Activated naive CD8-positive, alpha-beta T cell (primary cell): ENCODE data around the gene QSER1.

ENCODE experiments used
- H3K27ac Mint-ChIP-seq: one replicate; pipeline ENCODE4 v1.8.0; 2021; ENCODE audit warnings: mixed read lengths
- H3K27me3 Mint-ChIP-seq: one replicate; pipeline ENCODE4 v1.8.0; 2021; ENCODE audit warnings: mixed read lengths
- H3K36me3 Mint-ChIP-seq: one replicate; pipeline ENCODE4 v1.8.0; 2021; ENCODE audit warnings: mixed read lengths
- H3K4me1 Mint-ChIP-seq: one replicate; pipeline ENCODE4 v1.8.0; 2021; ENCODE audit warnings: low read depth, mixed read lengths
- H3K4me3 Mint-ChIP-seq: one replicate; pipeline ENCODE4 v1.8.0; 2021; ENCODE audit warnings: mild to moderate bottlenecking, mixed read lengths
- H3K9me3 Mint-ChIP-seq: one replicate; pipeline ENCODE4 v1.8.0; 2021; ENCODE audit warnings: low read depth, mixed read lengths

QSER1 gene

DNA sequence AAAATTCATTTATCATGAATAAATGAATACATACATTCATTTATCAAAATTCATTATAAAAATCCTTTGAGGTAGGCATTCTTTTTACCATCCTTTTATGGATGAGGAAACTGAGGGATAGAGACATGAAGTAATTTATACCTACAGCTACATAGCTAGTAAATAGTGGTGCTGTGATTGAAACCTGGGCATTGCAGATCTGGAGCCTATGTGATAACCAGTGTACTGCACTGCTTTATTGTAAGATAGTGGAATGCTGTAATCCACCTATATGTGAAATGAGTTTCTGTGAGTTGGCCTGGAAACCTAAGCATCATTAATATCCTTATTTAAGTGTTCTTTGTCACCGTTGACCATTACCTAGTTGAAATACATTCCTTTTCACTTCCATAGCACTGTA, 4.5 kb downstream of the QSER1 start:
- Mint-ChIP-seq H3K9me3 (no peaks in the 10 kb centered on the region), H3K27ac (no peak overlapping the region), H3K27me3 (no peaks in the 10 kb centered on the region), H3K4me3 (no peak overlapping the region), H3K36me3 (peaks cover 9% of the 10 kb centered on the region), H3K4me1 (peaks cover 51% of the 10 kb centered on the region)

DNA sequence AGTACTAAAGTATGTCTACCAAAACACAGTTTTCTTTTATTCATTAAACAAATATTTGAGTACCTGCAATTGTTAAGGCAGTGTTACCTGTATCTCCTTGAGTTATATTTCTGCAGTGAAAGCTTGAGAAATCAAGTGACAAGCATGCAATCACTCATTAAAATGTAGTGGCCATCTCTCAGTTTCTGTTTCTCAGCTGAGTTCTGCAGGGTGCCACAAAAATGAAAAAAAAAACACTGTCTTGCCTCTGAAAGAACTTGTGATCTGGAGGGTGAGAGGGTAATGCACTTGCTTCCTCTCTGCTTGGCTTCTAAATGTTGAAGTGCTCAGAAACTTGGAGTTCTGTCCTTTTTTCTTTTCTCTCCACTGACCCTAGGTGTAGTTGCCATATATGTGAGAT, 6.8 kb downstream of the QSER1 start:
- Mint-ChIP-seq H3K4me3 (no peak overlapping the region), H3K27me3 (no peaks in the 10 kb centered on the region), H3K36me3 (peaks cover 9% of the 10 kb centered on the region), H3K27ac (no peak overlapping the region), H3K4me1 (peaks cover 55% of the 10 kb centered on the region), H3K9me3 (no peaks in the 10 kb centered on the region)

- Mint-ChIP-seq H3K9me3 (no peaks in the 10 kb centered on the region), H3K36me3 (peaks cover 9% of the 10 kb centered on the region), H3K27ac (no peak overlapping the region), H3K4me3 (no peak overlapping the region), H3K4me1 (peaks cover 41% of the 10 kb centered on the region), H3K27me3 (no peaks in the 10 kb centered on the region)
Observed at GRCh38 chr11:32902089-32902665, 9.6 kb downstream of the QSER1 start.

GRCh38 chr11:32905028-32905667, 12.5 kb downstream of the QSER1 start:
- H3K4me1 Mint-ChIP-seq = peaks cover 33% of the 10 kb centered on the region
- H3K27ac Mint-ChIP-seq = no peak overlapping the region
- peaks cover 4% of the 10 kb centered on the region for H3K36me3 Mint-ChIP-seq
- no peak overlapping the region for H3K4me3 Mint-ChIP-seq
- H3K9me3 Mint-ChIP-seq = no peaks in the 10 kb centered on the region
- no peaks in the 10 kb centered on the region for H3K27me3 Mint-ChIP-seq

DNA sequence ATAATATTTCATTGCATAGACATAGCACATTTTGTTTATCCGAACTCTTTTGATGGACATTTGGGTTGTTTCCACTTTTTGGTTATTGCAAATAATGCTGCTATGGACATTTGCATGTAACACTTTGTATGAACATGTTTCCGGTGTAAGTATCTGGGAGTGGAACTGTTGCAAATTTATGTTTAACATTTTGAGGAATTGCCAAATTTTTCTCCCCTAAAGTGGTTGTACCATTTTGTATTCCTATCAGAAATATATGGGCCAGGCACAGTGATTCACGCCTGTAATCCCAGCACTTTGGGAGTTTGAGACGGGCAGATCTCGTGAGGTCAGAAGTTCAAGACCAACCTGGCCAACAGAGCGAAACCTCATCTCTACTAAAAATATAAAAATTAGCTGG, 16.0 kb downstream of the QSER1 start:
- Mint-ChIP-seq H3K9me3 (no peaks in the 10 kb centered on the region), H3K27ac (no peak overlapping the region), H3K4me3 (no peak overlapping the region), H3K27me3 (no peaks in the 10 kb centered on the region), H3K36me3 (peaks cover 10% of the 10 kb centered on the region), H3K4me1 (peaks cover 28% of the 10 kb centered on the region)

GRCh38 chr11:32911413-32911812, 18.8 kb downstream of the QSER1 start:
- H3K4me3 Mint-ChIP-seq = no peak overlapping the region
- H3K4me1 Mint-ChIP-seq = peaks cover 25% of the 10 kb centered on the region
- H3K27me3 Mint-ChIP-seq = no peaks in the 10 kb centered on the region
- H3K9me3 Mint-ChIP-seq = no peaks in the 10 kb centered on the region
- H3K27ac Mint-ChIP-seq = no peak overlapping the region
- H3K36me3 Mint-ChIP-seq = peaks cover 10% of the 10 kb centered on the region

DNA sequence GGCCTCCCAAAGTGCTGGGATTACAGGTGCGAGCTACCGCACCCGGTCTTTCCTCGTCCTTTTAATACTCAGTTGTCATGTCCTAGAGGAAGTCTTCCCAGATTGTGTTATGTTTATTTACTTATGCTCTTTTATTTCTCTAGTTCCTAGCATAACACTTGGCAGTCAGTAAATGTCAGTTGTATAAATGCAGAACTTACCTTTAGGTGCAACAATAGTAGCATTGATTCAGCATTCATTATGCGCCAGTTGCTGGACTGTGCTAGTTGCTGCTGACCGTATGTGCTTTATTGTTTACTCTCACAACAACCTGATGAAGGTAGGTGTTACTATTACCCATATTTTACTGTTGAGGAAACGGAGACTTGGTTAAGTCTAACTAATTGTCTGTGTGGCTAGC, 20.8 kb downstream of the QSER1 start:
- Mint-ChIP-seq H3K4me1 (peaks cover 30% of the 10 kb centered on the region), H3K27me3 (no peaks in the 10 kb centered on the region), H3K9me3 (no peaks in the 10 kb centered on the region), H3K4me3 (no peak overlapping the region), H3K36me3 (peaks cover 12% of the 10 kb centered on the region), H3K27ac (no peak overlapping the region)

GRCh38 chr11:32916361-32916760, 23.8 kb downstream of the QSER1 start:
- H3K27ac Mint-ChIP-seq = no peak overlapping the region
- peaks cover 11% of the 10 kb centered on the region for H3K36me3 Mint-ChIP-seq
- peaks cover 31% of the 10 kb centered on the region for H3K4me1 Mint-ChIP-seq
- no peak overlapping the region for H3K4me3 Mint-ChIP-seq
- no peaks in the 10 kb centered on the region for H3K27me3 Mint-ChIP-seq
- H3K9me3 Mint-ChIP-seq = no peaks in the 10 kb centered on the region

GRCh38 chr11:32916994-32917393, 24.4 kb downstream of the QSER1 start:
- Mint-ChIP-seq H3K27ac (no peak overlapping the region), H3K4me1 (peaks cover 27% of the 10 kb centered on the region), H3K9me3 (no peaks in the 10 kb centered on the region), H3K36me3 (peaks cover 10% of the 10 kb centered on the region), H3K27me3 (no peaks in the 10 kb centered on the region), H3K4me3 (no peak overlapping the region)

DNA sequence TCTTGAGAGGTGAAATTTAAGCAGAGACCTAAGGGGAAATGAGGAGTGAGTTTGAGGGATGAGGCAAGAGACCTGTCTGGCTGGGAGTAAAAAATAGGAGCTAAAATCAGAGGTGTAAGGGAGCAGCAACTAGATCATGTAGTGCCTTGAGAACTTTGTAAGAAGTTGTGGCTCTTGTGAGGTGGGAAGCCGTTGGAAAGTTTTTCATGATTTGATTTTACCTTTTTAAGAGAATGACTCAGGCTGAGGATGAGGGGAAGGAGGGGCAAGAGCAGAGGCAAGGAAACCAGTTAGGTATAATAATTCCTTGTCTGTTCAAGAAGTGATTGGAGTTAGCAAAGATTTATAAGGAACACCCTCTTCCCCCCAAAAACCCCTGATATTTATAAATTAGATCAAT, 25.8 kb downstream of the QSER1 start:
- Mint-ChIP-seq H3K4me3 (no peak overlapping the region), H3K36me3 (peaks cover 10% of the 10 kb centered on the region), H3K27me3 (no peaks in the 10 kb centered on the region), H3K4me1 (peaks cover 28% of the 10 kb centered on the region), H3K9me3 (no peaks in the 10 kb centered on the region), H3K27ac (no peak overlapping the region)

DNA sequence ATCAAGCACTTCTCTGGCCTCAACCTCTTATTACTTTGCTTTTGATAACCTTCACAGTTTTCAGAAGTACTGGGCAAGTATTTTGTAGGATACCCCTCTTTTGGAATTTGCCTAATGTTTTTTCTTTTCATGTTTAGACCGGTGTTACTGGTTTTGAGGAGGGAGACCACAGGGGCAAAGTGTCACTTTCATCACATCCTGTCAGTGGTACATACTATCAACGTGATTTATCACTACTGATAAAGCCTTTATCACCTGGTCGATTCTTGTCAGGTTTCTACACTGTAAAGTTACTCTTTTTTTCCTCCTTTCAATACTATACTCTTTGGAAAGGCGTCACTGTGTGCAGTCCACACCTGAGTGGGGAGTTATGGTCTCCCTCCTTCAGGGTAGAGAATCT, 26.7 kb downstream of the QSER1 start:
- H3K27me3 Mint-ChIP-seq = no peaks in the 10 kb centered on the region
- no peak overlapping the region for H3K27ac Mint-ChIP-seq
- no peak overlapping the region for H3K4me3 Mint-ChIP-seq
- H3K4me1 Mint-ChIP-seq = peaks cover 28% of the 10 kb centered on the region
- peaks cover 9% of the 10 kb centered on the region for H3K36me3 Mint-ChIP-seq
- no peaks in the 10 kb centered on the region for H3K9me3 Mint-ChIP-seq

DNA sequence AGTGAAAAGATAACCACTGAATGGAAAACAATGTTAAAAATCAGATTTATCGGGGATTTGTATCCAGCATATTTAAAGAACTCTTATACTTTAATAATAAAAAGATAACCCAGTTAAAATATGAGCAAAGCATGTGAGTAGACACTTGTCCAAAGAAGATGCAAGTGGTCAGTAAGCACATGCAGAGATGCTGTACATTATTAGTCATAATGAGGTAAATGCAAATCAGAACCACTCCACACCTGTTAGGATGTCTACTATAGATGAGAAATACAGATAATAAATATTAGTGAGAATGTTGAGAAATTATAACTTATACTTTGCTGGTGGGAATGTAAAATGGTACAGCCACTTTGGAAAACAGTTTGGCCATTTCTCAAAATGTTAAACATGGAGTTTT, 28.0 kb downstream of the QSER1 start:
- no peak overlapping the region for H3K4me3 Mint-ChIP-seq

GRCh38 chr11:32921204-32921603, 28.6 kb downstream of the QSER1 start:
- Mint-ChIP-seq H3K4me3 (no peak overlapping the region), H3K27ac (no peak overlapping the region), H3K9me3 (no peaks in the 10 kb centered on the region), H3K36me3 (peaks cover 9% of the 10 kb centered on the region), H3K27me3 (no peaks in the 10 kb centered on the region), H3K4me1 (peaks cover 29% of the 10 kb centered on the region)

More for the DNA sequence above, 28.0 kb downstream of the QSER1 start:
- Mint-ChIP-seq H3K9me3 (no peaks in the 10 kb centered on the region), H3K4me1 (peaks cover 29% of the 10 kb centered on the region), H3K36me3 (peaks cover 9% of the 10 kb centered on the region), H3K27me3 (no peaks in the 10 kb centered on the region), H3K27ac (no peak overlapping the region)

DNA sequence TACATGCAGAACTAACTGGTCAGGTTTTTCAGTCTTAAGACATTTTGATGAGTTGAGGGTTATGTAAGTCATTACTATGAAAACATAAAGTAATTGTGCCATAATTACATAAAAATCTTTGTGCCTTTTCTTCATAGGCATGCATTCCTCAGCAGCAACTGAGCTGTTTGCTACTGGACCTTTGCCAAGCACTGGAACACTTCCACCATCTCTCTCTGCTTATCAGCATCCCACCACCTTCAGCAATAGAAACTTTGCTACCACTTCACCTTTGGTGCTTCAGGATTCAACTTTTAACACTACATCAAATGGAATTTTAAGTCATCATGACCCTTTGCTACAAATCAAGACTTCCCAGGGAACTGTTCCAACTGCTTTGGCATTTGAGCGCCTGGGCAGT, 39.0 kb downstream of the QSER1 start:
- Mint-ChIP-seq H3K27ac (no peak overlapping the region), H3K4me3 (no peak overlapping the region), H3K36me3 (peaks cover 38% of the 10 kb centered on the region), H3K27me3 (no peaks in the 10 kb centered on the region), H3K4me1 (no peaks in the 10 kb centered on the region), H3K9me3 (no peaks in the 10 kb centered on the region)

GRCh38 chr11:32932196-32932595, 39.6 kb downstream of the QSER1 start:
- Mint-ChIP-seq H3K4me1 (no peaks in the 10 kb centered on the region), H3K27me3 (no peaks in the 10 kb centered on the region), H3K9me3 (no peaks in the 10 kb centered on the region), H3K36me3 (peaks cover 42% of the 10 kb centered on the region), H3K4me3 (no peak overlapping the region), H3K27ac (no peak overlapping the region)

GRCh38 chr11:32935462-32936029, 42.9 kb downstream of the QSER1 start:
- H3K9me3 Mint-ChIP-seq = no peaks in the 10 kb centered on the region
- H3K27ac Mint-ChIP-seq = no peak overlapping the region
- H3K4me3 Mint-ChIP-seq = no peak overlapping the region
- no peaks in the 10 kb centered on the region for H3K27me3 Mint-ChIP-seq
- peaks cover 9% of the 10 kb centered on the region for H3K4me1 Mint-ChIP-seq
- H3K36me3 Mint-ChIP-seq = peaks cover 63% of the 10 kb centered on the region
